Tibial nerve (tissue), 3 donors: ENCODE measurements around the gene SAMMSON.

ENCODE experiments used
- CTCF ChIP-seq, 5 experiments: fragments of 200-600 bp in 3 of 5; fragments of 450-650 bp in 2 of 5; sonication (generic) in 3 of 5; IDR thresholded peaks; one replicate each; pipeline ENCODE4 v1.5.1; 2016 to 2019; ENCODE audit warnings: antibody characterized with exemption in 5 of 5, mild to moderate bottlenecking in 3 of 5, moderate library complexity in 2 of 5
- POLR2A ChIP-seq, 2 donors: fragments of 450-650 bp; IDR thresholded peaks; one replicate each; pipeline ENCODE4 v1.6.1; 2017; ENCODE audit warnings: antibody characterized with exemption in 2 of 2, mild to moderate bottlenecking in 2 of 2, moderate library complexity in 2 of 2

GRCh38 chr3:70114431-70114830 is 114.9 kb downstream of the SAMMSON start:
- TF ChIP-seq POLR2A (IDR thresholded peaks at IDR 0.05) (no peak), CTCF (IDR thresholded peaks at IDR 0.05) (no peak)
